ENCODE results near the gene DRC3. TPM values are rescaled to one million over a fixed set of nuclear protein-coding genes. Genes with fewer than 3 reads are reported as not detected.

DRC3 gene
- total RNA-seq, 1 experiment from 2014 or later = 1.0 TPM

DNA sequence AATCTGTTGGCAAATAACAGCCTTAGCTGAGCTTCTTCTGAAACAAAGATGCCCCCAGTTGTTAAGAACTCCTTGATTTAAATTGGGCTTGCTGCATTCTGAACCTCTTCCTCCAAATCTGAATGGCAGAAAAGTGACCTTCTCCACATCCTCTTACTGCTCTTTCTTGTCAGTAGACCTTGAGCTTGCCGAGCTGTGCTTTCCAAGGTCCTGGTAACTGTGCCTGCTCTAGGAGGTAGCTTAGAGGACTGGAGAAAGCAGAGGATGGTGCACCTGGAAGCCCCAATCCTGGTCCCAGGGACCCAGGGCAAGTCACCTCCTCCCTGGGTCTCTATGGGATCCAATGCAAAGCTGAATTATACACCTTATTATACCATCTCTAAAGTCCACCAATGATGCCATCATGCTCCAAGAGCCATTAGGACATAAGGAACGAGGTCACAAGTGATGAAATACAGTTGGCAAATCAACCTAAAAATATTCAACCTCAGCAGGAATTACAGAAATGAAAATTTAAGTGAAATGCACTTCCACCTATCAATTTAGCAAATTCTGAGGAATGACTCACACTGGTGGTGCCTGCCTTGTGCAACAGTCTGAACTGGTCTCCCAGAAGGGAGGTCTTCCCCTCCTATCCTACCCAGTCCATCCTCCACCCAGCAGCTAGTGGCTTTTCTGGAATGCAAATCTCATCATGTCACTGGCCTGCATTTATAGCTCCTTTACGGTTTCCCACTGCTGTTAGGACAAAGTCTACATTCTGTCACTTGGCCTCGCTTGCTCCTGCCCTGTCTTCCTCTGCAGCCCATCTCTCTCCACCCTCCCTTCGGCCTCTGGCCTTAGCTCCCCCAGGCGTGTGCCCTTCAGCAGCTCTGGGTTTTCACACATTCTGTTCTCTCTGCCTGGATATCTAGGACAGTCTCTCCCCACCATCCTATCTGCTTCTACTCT is 37.1 kb upstream of the DRC3 start:
- CTCF ChIA-PET = interaction anchor here (0.5 kb wide), 1 partner anchor 80 kb away, joined by 3 read pairs; no protein-coding TSS in a partner anchor

DNA sequence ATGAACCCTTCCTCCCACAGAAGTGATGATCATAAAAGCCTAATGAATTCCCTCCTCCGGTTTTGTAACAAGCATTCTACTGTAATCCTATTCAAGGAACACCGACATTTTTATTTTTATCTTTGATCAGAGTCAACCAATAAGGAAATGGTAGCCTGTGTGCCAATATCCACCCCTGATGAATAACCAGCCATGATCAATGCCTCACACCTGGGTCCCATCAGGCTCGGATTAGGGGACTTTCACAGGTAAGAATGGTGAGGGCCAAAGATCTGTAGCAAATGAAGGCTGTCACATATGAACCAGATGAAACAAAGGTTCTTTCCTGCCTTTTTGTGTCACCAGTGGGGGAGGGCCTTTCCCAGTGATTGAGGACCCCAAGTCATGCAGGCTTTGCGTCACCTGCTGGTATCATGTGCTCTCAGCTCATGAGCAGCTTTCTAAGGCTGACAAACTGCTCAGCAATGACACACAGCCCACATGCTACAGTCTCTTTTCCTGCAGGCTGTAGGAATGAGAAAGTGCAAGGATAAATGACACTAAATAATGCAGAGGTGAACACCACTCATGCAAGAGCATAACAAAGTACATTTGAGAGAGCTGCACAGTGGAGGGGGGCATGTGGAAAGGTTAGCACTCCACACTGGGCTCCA is 35.3 kb upstream of the DRC3 start:
- intact Hi-C loops (cut with micrococcal nuclease; ENCODE audit: unreplicated experiment) = no loop called here
- DNase-seq (ENCODE audit: low spot score) = no peak
- TF ChIP-seq EZH2 (IDR thresholded peaks at IDR 0.05; ENCODE audit: borderline replicate concordance, low read depth, low read length, poor library complexity, severe bottlenecking) = no peak
- TF ChIP-seq, protein P1, sequence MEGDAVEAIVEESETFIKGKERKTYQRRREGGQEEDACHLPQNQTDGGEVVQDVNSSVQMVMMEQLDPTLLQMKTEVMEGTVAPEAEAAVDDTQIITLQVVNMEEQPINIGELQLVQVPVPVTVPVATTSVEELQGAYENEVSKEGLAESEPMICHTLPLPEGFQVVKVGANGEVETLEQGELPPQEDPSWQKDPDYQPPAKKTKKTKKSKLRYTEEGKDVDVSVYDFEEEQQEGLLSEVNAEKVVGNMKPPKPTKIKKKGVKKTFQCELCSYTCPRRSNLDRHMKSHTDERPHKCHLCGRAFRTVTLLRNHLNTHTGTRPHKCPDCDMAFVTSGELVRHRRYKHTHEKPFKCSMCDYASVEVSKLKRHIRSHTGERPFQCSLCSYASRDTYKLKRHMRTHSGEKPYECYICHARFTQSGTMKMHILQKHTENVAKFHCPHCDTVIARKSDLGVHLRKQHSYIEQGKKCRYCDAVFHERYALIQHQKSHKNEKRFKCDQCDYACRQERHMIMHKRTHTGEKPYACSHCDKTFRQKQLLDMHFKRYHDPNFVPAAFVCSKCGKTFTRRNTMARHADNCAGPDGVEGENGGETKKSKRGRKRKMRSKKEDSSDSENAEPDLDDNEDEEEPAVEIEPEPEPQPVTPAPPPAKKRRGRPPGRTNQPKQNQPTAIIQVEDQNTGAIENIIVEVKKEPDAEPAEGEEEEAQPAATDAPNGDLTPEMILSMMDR (conservative IDR thresholded peaks at IDR 0.05; ENCODE audit: low read depth, low read length) = no peak

More for the DNA sequence above, 37.1 kb upstream of the DRC3 start:
- H3K27me3 ChIP-seq (replicated peaks; ENCODE audit: insufficient read depth, low read depth, low read length, poor library complexity) = no peaks in the 10 kb centered on the region
- no peak overlapping the region for H3K27ac ChIP-seq (ENCODE audit: low read depth, low read length, poor library complexity, severe bottlenecking)
- no peak overlapping the region for H3K4me3 ChIP-seq (ENCODE audit: low read depth, low read length, poor library complexity, severe bottlenecking)
- TF ChIP-seq, protein P1 (conservative IDR thresholded peaks at IDR 0.05; ENCODE audit: low read depth, low read length) = no peak
- TF ChIP-seq EZH2 (IDR thresholded peaks at IDR 0.05; ENCODE audit: borderline replicate concordance, low read depth, low read length, poor library complexity, severe bottlenecking) = no peak
- intact Hi-C loops (cut with micrococcal nuclease; ENCODE audit: unreplicated experiment) = no loop called here
- H3K9me3 ChIP-seq (ENCODE audit: low read depth, low read length, poor library complexity, severe bottlenecking) = no peaks in the 10 kb centered on the region
- H3K36me3 ChIP-seq (ENCODE audit: insufficient read depth, low read length, poor library complexity, severe bottlenecking) = no peaks in the 10 kb centered on the region
- H3K4me1 ChIP-seq (ENCODE audit: insufficient read depth, low read length, poor library complexity, severe bottlenecking) = peaks cover 26% of the 10 kb centered on the region
- no TSS peak for BruUV-seq (replicated peaks)
- DNase-seq (ENCODE audit: low spot score) = no peak
- POLR2A ChIA-PET (ENCODE audit: low non-redundant PET) = interaction anchor here (0.6 kb wide), 2 partner anchors 10 to 1349 kb away, joined by 3 to 4 read pairs; no protein-coding TSS in a partner anchor

DNA sequence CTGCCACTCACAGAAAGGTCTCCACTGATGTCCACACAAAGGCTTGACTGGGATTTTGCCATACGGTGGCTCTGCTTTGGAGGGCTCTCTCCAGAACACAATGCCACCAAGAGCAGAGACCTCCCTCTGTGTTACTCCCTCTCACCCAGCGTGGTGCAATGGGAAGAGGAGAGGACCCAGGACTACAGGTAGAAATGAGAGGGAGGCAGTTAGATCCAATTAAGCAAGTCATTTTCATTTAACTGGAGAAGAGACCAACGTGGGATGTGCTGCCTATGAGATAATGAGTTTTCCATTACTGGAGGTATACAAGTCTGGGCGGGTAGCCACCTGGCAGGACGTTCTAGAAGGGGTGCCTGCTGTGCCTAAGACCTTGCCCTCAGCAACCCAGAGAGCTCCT is 34.7 kb upstream of the DRC3 start:
- Histone ChIP-seq H3K36me3 (ENCODE audit: insufficient read depth, low read length, poor library complexity, severe bottlenecking) (no peaks in the 10 kb centered on the region), H3K9me3 (ENCODE audit: low read depth, low read length, poor library complexity, severe bottlenecking) (no peaks in the 10 kb centered on the region), H3K27ac (ENCODE audit: low read depth, low read length, poor library complexity, severe bottlenecking) (no peak overlapping the region), H3K4me3 (ENCODE audit: low read depth, low read length, poor library complexity, severe bottlenecking) (no peak overlapping the region), H3K4me1 (ENCODE audit: insufficient read depth, low read length, poor library complexity, severe bottlenecking) (peaks cover 44% of the 10 kb centered on the region), H3K27me3 (replicated peaks; ENCODE audit: insufficient read depth, low read depth, low read length, poor library complexity) (no peaks in the 10 kb centered on the region)
- CTCF ChIA-PET = no interaction called here
- intact Hi-C loops (cut with micrococcal nuclease; ENCODE audit: unreplicated experiment) = no loop called here
- POLR2A ChIA-PET (ENCODE audit: low non-redundant PET) = no interaction called here
- no peak for TF ChIP-seq EZH2 (IDR thresholded peaks at IDR 0.05; ENCODE audit: borderline replicate concordance, low read depth, low read length, poor library complexity, severe bottlenecking)
- TF ChIP-seq, protein P1 (conservative IDR thresholded peaks at IDR 0.05; ENCODE audit: low read depth, low read length) = no peak
- no peak for DNase-seq (ENCODE audit: low spot score)
- BruUV-seq (replicated peaks) = no TSS peak

More for the DNA sequence above, 35.3 kb upstream of the DRC3 start:
- Histone ChIP-seq H3K4me3 (ENCODE audit: low read depth, low read length, poor library complexity, severe bottlenecking) (no peak overlapping the region), H3K4me1 (ENCODE audit: insufficient read depth, low read length, poor library complexity, severe bottlenecking) (peaks cover 37% of the 10 kb centered on the region), H3K27me3 (replicated peaks; ENCODE audit: insufficient read depth, low read depth, low read length, poor library complexity) (no peaks in the 10 kb centered on the region), H3K9me3 (ENCODE audit: low read depth, low read length, poor library complexity, severe bottlenecking) (no peaks in the 10 kb centered on the region), H3K36me3 (ENCODE audit: insufficient read depth, low read length, poor library complexity, severe bottlenecking) (no peaks in the 10 kb centered on the region), H3K27ac (ENCODE audit: low read depth, low read length, poor library complexity, severe bottlenecking) (no peak overlapping the region)
- BruUV-seq (replicated peaks) = no TSS peak
- POLR2A ChIA-PET (ENCODE audit: low non-redundant PET) = no interaction called here
- CTCF ChIA-PET = interaction anchor here (0.6 kb wide), 1 partner anchor 163 kb away, joined by 3 read pairs; no protein-coding TSS in a partner anchor
